Kidney (tissue), 14 donors: Measurements from ENCODE around the gene NEK11. TPM values are rescaled to one million over a fixed set of nuclear protein-coding genes. Genes with fewer than 3 reads are reported as not detected.

Experiments used
- DNase-seq, 5 donors: peaks; one replicate each; pipeline ENCODE4 v3.0.0-alpha.2; 2013 to 2020
- FAIRE-seq: peaks from 2 replicates; lab custom pipeline; 2012; peaks lifted over from hg19 to GRCh38; lab: Jason Lieb, UNC
- H3K27ac ChIP-seq, 2 donors: one replicate each; pipeline ENCODE4 v1.7.0; 2013; ENCODE audit warnings: low read depth in 2 of 2, low read length in 2 of 2, inconsistent platforms in 1 of 2
- H3K27me3 ChIP-seq: one replicate; pipeline ENCODE4 v1.7.1; 2013; ENCODE audit warnings: low read length, inconsistent platforms; ENCODE audit not compliant: control insufficient read depth, insufficient read depth
- H3K36me3 ChIP-seq, 3 donors: one replicate each; pipeline versions ENCODE4 v1.7.0 to v1.7.1; 2013; ENCODE audit warnings: low read length in 3 of 3, control low read depth in 1 of 3, inconsistent platforms in 1 of 3; ENCODE audit not compliant: insufficient read depth in 3 of 3, control insufficient read depth in 2 of 3
- H3K4me1 ChIP-seq, 3 donors: one replicate each; pipeline versions ENCODE4 v1.7.0 to v1.7.1; 2013; ENCODE audit warnings: low read length in 3 of 3, inconsistent platforms in 1 of 3, low read depth in 1 of 3; ENCODE audit not compliant: control insufficient read depth in 2 of 3, insufficient read depth in 2 of 3
- H3K4me3 ChIP-seq, 3 donors: one replicate each; pipeline versions ENCODE4 v1.7.0 to v1.8.1; 2013; ENCODE audit warnings: low read length in 3 of 3, control low read depth in 1 of 3, inconsistent platforms in 1 of 3
- H3K9ac ChIP-seq, 3 donors: one replicate each; pipeline versions ENCODE4 v1.7.0 to v1.7.1; 2013; ENCODE audit warnings: low read length in 3 of 3, control low read depth in 1 of 3, inconsistent platforms in 1 of 3
- H3K9me3 ChIP-seq, 3 donors: one replicate each; pipeline versions ENCODE4 v1.7.0 to v1.7.1; 2013; ENCODE audit warnings: low read length in 3 of 3, control low read depth in 1 of 3, inconsistent platforms in 1 of 3; ENCODE audit not compliant: control insufficient read depth in 2 of 3, insufficient read depth in 1 of 3
- intact Hi-C: fragments of 100-400 bp; cut with DNase I; formaldehyde crosslinking; loops from one replicate; pipeline ENCODE4 v1.11.1; 2022
- polyA plus RNA-seq: library from polyadenylated mRNA; stranded (reverse); fragments of 350-450 nt; fragmentation: Illumina TruSeq; extraction: RNeasy Lipid Tissue Mini Kit (QIAGEN cat#74804); gene quantifications from one replicate; pipeline ENCODE4 v1.2.3, GENCODE V29; 2014; ENCODE audit warnings: low read depth, low replicate concordance; ENCODE audit not compliant: insufficient read depth
- total RNA-seq: library from RNA; stranded (reverse); fragmentation: NEBNext Ultra II Directional; extraction: Animal tissue kit (Norgen Biotek cat#: 25700); gene quantifications from one replicate; pipeline ENCODE4 v1.2.1, GENCODE V29; 2021
- TF ChIP-seq, protein P1 (sequence below): IDR thresholded peaks from 3 replicates; pipeline ENCODE4 v1.5.1; 2012; ENCODE audit warnings: mild to moderate bottlenecking, moderate library complexity, borderline replicate concordance; ENCODE audit not compliant: insufficient read depth; ENCODE audit errors: extremely low read depth
- donor health status: control.
- donor health status: control.
- donor health status: control.
- donor health status: control.
- donor health status: control.
- donor health status: DM: yes; HTN: yes; CAD: no.
- donor health status: Normal renal cell carcinoma (clear cell type).

The NEK11 gene
- total and polyA plus RNA-seq, 2 donors from 2014 or later = 7.9 to 13.2 TPM

- no peak overlapping the region for H3K9ac ChIP-seq
- TF ChIP-seq, protein P1, sequence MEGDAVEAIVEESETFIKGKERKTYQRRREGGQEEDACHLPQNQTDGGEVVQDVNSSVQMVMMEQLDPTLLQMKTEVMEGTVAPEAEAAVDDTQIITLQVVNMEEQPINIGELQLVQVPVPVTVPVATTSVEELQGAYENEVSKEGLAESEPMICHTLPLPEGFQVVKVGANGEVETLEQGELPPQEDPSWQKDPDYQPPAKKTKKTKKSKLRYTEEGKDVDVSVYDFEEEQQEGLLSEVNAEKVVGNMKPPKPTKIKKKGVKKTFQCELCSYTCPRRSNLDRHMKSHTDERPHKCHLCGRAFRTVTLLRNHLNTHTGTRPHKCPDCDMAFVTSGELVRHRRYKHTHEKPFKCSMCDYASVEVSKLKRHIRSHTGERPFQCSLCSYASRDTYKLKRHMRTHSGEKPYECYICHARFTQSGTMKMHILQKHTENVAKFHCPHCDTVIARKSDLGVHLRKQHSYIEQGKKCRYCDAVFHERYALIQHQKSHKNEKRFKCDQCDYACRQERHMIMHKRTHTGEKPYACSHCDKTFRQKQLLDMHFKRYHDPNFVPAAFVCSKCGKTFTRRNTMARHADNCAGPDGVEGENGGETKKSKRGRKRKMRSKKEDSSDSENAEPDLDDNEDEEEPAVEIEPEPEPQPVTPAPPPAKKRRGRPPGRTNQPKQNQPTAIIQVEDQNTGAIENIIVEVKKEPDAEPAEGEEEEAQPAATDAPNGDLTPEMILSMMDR = no peak
Observed at GRCh38 chr3:131020122-131020693, 6.5 kb upstream of the NEK11 start.

DNA sequence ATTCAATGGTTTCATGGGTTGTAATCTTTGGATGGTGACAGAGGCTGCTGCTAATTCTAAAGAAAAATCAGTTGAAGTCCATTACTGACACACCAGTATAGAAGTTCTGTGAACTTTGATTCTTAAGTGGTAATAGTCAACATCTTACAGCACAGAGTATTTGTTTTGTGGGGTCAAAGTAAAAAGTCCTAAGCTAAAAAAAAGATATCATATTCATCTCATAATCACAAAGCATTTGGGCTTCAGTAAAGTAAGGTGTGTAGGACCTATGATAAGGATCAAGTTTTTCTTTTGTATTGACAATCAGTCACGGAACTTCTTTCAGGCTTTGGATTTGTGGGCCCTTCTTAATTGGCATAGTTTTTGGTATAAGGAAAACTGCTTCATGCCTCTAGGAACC lies 1.1 kb upstream of the NEK11 start:
- FAIRE-seq (no peak), DNase-seq (no peak)
- TF ChIP-seq, protein P1 = no peak
- Histone ChIP-seq H3K36me3 (peaks cover 0 to 5% (median 3%) of the 10 kb centered on the region in 3 donors), H3K4me1 (peaks cover 3 to 13% (median 5%) of the 10 kb centered on the region in 3 donors), H3K4me3 (peak overlapping the region in 2 of 3 donors; percentile 89 to 96), H3K9ac (peak overlapping the region in 1 of 3 donors; percentile 89), H3K27ac (no peak overlapping the region), H3K9me3 (no peaks in the 10 kb centered on the region), H3K27me3 (no peaks in the 10 kb centered on the region)
- intact Hi-C loops = no loop called here

More at GRCh38 chr3:131020122-131020693, 6.5 kb upstream of the NEK11 start:
- H3K27me3 ChIP-seq = no peaks in the 10 kb centered on the region
- intact Hi-C loops = no loop called here
- peaks cover 10 to 20% (median 11%) of the 10 kb centered on the region in 3 donors for H3K36me3 ChIP-seq
- no peak overlapping the region for H3K4me3 ChIP-seq
- FAIRE-seq (no peak), DNase-seq (no peak)
- no peaks in the 10 kb centered on the region for H3K9me3 ChIP-seq
- peaks cover 0 to 3% (median under 1%) of the 10 kb centered on the region in 3 donors for H3K4me1 ChIP-seq
- H3K27ac ChIP-seq = no peak overlapping the region

GRCh38 chr3:131028844-131029243 lies 2.2 kb downstream of the NEK11 start:
- no peaks in the 10 kb centered on the region for H3K27me3 ChIP-seq
- intact Hi-C loops = no loop called here
- DNase-seq = no peak
- no peak overlapping the region for H3K9ac ChIP-seq
- no peak overlapping the region for H3K4me3 ChIP-seq
- H3K9me3 ChIP-seq = no peaks in the 10 kb centered on the region
- peaks cover 3 to 13% (median 5%) of the 10 kb centered on the region in 3 donors for H3K4me1 ChIP-seq
- H3K36me3 ChIP-seq = peaks cover 0 to 3% (median 0%) of the 10 kb centered on the region in 3 donors
- no peak for FAIRE-seq
- TF ChIP-seq, protein P1 = no peak
- no peak overlapping the region for H3K27ac ChIP-seq
